ENCODE measurements around the gene PMIS2. TPM values are rescaled to one million over a fixed set of nuclear protein-coding genes. Genes with fewer than 3 reads are reported as not detected.

The PMIS2 gene
- total and polyA plus RNA-seq, 2 of the 8 experiments (the other 6 are each of a cell fraction or from before 2014, with no cell fraction given) = not detected

- TF ChIP-seq, protein P1, sequence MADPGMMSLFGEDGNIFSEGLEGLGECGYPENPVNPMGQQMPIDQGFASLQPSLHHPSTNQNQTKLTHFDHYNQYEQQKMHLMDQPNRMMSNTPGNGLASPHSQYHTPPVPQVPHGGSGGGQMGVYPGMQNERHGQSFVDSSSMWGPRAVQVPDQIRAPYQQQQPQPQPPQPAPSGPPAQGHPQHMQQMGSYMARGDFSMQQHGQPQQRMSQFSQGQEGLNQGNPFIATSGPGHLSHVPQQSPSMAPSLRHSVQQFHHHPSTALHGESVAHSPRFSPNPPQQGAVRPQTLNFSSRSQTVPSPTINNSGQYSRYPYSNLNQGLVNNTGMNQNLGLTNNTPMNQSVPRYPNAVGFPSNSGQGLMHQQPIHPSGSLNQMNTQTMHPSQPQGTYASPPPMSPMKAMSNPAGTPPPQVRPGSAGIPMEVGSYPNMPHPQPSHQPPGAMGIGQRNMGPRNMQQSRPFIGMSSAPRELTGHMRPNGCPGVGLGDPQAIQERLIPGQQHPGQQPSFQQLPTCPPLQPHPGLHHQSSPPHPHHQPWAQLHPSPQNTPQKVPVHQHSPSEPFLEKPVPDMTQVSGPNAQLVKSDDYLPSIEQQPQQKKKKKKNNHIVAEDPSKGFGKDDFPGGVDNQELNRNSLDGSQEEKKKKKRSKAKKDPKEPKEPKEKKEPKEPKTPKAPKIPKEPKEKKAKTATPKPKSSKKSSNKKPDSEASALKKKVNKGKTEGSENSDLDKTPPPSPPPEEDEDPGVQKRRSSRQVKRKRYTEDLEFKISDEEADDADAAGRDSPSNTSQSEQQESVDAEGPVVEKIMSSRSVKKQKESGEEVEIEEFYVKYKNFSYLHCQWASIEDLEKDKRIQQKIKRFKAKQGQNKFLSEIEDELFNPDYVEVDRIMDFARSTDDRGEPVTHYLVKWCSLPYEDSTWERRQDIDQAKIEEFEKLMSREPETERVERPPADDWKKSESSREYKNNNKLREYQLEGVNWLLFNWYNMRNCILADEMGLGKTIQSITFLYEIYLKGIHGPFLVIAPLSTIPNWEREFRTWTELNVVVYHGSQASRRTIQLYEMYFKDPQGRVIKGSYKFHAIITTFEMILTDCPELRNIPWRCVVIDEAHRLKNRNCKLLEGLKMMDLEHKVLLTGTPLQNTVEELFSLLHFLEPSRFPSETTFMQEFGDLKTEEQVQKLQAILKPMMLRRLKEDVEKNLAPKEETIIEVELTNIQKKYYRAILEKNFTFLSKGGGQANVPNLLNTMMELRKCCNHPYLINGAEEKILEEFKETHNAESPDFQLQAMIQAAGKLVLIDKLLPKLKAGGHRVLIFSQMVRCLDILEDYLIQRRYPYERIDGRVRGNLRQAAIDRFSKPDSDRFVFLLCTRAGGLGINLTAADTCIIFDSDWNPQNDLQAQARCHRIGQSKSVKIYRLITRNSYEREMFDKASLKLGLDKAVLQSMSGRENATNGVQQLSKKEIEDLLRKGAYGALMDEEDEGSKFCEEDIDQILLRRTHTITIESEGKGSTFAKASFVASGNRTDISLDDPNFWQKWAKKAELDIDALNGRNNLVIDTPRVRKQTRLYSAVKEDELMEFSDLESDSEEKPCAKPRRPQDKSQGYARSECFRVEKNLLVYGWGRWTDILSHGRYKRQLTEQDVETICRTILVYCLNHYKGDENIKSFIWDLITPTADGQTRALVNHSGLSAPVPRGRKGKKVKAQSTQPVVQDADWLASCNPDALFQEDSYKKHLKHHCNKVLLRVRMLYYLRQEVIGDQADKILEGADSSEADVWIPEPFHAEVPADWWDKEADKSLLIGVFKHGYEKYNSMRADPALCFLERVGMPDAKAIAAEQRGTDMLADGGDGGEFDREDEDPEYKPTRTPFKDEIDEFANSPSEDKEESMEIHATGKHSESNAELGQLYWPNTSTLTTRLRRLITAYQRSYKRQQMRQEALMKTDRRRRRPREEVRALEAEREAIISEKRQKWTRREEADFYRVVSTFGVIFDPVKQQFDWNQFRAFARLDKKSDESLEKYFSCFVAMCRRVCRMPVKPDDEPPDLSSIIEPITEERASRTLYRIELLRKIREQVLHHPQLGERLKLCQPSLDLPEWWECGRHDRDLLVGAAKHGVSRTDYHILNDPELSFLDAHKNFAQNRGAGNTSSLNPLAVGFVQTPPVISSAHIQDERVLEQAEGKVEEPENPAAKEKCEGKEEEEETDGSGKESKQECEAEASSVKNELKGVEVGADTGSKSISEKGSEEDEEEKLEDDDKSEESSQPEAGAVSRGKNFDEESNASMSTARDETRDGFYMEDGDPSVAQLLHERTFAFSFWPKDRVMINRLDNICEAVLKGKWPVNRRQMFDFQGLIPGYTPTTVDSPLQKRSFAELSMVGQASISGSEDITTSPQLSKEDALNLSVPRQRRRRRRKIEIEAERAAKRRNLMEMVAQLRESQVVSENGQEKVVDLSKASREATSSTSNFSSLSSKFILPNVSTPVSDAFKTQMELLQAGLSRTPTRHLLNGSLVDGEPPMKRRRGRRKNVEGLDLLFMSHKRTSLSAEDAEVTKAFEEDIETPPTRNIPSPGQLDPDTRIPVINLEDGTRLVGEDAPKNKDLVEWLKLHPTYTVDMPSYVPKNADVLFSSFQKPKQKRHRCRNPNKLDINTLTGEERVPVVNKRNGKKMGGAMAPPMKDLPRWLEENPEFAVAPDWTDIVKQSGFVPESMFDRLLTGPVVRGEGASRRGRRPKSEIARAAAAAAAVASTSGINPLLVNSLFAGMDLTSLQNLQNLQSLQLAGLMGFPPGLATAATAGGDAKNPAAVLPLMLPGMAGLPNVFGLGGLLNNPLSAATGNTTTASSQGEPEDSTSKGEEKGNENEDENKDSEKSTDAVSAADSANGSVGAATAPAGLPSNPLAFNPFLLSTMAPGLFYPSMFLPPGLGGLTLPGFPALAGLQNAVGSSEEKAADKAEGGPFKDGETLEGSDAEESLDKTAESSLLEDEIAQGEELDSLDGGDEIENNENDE (IDR thresholded peaks at IDR 0.05; ENCODE audit: insufficient replicate concordance, low read length) = no peak
- TF ChIP-seq RFX5 (IDR thresholded peaks at IDR 0.05; ENCODE audit: borderline replicate concordance, low read depth, low read length) (peak; percentile 100), GABPA (IDR thresholded peaks at IDR 0.05; ENCODE audit: borderline replicate concordance, insufficient read depth, low read length) (no peak), TAF1 (IDR thresholded peaks at IDR 0.05; ENCODE audit: low read depth, low read length) (peak; percentile 84), YY1 (IDR thresholded peaks at IDR 0.05; ENCODE audit: low read depth, low read length) (peak; percentile 59; the same call in 1 of the 2 replicates), SP1 (IDR thresholded peaks at IDR 0.05; ENCODE audit: low read depth, low read length) (peak; percentile 63; the same call in 1 of the 2 replicates)
- TF ChIP-seq, protein P2, sequence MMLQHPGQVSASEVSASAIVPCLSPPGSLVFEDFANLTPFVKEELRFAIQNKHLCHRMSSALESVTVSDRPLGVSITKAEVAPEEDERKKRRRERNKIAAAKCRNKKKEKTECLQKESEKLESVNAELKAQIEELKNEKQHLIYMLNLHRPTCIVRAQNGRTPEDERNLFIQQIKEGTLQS (IDR thresholded peaks at IDR 0.05; ENCODE audit: insufficient read depth, low read depth, low read length) = peak; percentile 96
- TF ChIP-seq, protein P3, sequence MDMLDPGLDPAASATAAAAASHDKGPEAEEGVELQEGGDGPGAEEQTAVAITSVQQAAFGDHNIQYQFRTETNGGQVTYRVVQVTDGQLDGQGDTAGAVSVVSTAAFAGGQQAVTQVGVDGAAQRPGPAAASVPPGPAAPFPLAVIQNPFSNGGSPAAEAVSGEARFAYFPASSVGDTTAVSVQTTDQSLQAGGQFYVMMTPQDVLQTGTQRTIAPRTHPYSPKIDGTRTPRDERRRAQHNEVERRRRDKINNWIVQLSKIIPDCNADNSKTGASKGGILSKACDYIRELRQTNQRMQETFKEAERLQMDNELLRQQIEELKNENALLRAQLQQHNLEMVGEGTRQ (IDR thresholded peaks at IDR 0.05; ENCODE audit: low read length) = peak; percentile 10; the same call in 1 of the 2 replicates
Observed at GRCh38 chr19:35612559-35613321, 26.8 kb downstream of the PMIS2 start, which contains the start of gene HAUS5 (continued).
